Measurements from ENCODE around the gene MRI1. TPM values are rescaled to one million over a fixed set of nuclear protein-coding genes. Genes with fewer than 3 reads are reported as not detected.

Gene MRI1
- total RNA-seq, 4 donors from 2014 or later: 32.0 to 50.9 (median 37.2) TPM

GRCh38 chr19:13781547-13781946 lies 17.2 kb downstream of the MRI1 start:
- WGBS, 2 donors: 3 to 13% methylated on average over 5 of the region's 5 CpGs
- no peaks in the 10 kb centered on the region for H3K27me3 ChIP-seq
- intact Hi-C loops (cut with DNase I): no loop called here
- no peak for DNase-seq
- H3K4me1 ChIP-seq: peaks cover 8 to 55% (median 24%) of the 10 kb centered on the region in 3 donors
- TF ChIP-seq POLR2A (IDR thresholded peaks at IDR 0.05) (no peak), CTCF (IDR thresholded peaks at IDR 0.05) (no peak)
- peaks cover 7 to 36% (median 18%) of the 10 kb centered on the region in 3 donors for H3K36me3 ChIP-seq
- H3K27ac ChIP-seq: peak overlapping the region; percentile 1 to 77 (median 74)
- no peaks in the 10 kb centered on the region for H3K9me3 ChIP-seq
- no peak overlapping the region for H3K4me3 ChIP-seq

- TF ChIP-seq POLR2A (IDR thresholded peaks at IDR 0.05) (no peak), CTCF (IDR thresholded peaks at IDR 0.05) (no peak)
- Histone ChIP-seq H3K9me3 (no peaks in the 10 kb centered on the region), H3K27ac (peak overlapping the region in 2 of 4 donors; percentile 71 to 77), H3K4me1 (peaks cover 14 to 59% (median 31%) of the 10 kb centered on the region in 3 donors), H3K4me3 (no peak overlapping the region), H3K27me3 (no peaks in the 10 kb centered on the region), H3K36me3 (peaks cover 7 to 26% (median 18%) of the 10 kb centered on the region in 3 donors)
- intact Hi-C loops (cut with DNase I): no loop called here
- DNase-seq: no peak
- WGBS, 2 donors: 71 to 79% methylated on average over 7 of the region's 8 CpGs
Measured at GRCh38 chr19:13782537-13782936, 18.2 kb downstream of the MRI1 start.

GRCh38 chr19:13783565-13784500 lies 19.5 kb downstream of the MRI1 start:
- Histone ChIP-seq H3K9me3 (no peaks in the 10 kb centered on the region), H3K4me1 (peaks cover 18 to 72% (median 41%) of the 10 kb centered on the region in 3 donors)

GRCh38 chr19:13784731-13785452 lies 20.6 kb downstream of the MRI1 start:
- no peak for DNase-seq
- H3K27ac ChIP-seq: peak overlapping the region; percentile 24 to 52 (median 50)
- no peaks in the 10 kb centered on the region for H3K9me3 ChIP-seq
- TF ChIP-seq CTCF (IDR thresholded peaks at IDR 0.05) (peak; percentile 57 to 83 (median 73)), POLR2A (IDR thresholded peaks at IDR 0.05) (no peak)
- H3K4me1 ChIP-seq: peaks cover 18 to 83% (median 43%) of the 10 kb centered on the region in 3 donors
- H3K36me3 ChIP-seq: peaks cover 0 to 3% (median 0%) of the 10 kb centered on the region in 3 donors
- intact Hi-C loops (cut with DNase I): loop anchor here (2.0 kb wide), 1 partner anchor 78 kb away; no protein-coding TSS in a partner anchor
- peak overlapping the region in 1 of 4 donors; percentile 34 for H3K4me3 ChIP-seq
- WGBS, 2 donors: 8 to 17% methylated on average over 15 to 16 of the region's 17 CpGs
- H3K27me3 ChIP-seq: no peaks in the 10 kb centered on the region

More at GRCh38 chr19:13783565-13784500, 19.5 kb downstream of the MRI1 start:
- Histone ChIP-seq H3K36me3 (peaks cover 0 to 13% (median 10%) of the 10 kb centered on the region in 3 donors), H3K4me3 (no peak overlapping the region), H3K27me3 (no peaks in the 10 kb centered on the region), H3K27ac (peak overlapping the region in 3 of 4 donors; percentile 21 to 77 (median 71))
- no peak for DNase-seq
- intact Hi-C loops (cut with DNase I): loop anchor here (2.0 kb wide), 1 partner anchor 79 kb away; no protein-coding TSS in a partner anchor
- TF ChIP-seq CTCF (IDR thresholded peaks at IDR 0.05) (no peak), POLR2A (IDR thresholded peaks at IDR 0.05) (no peak)
- WGBS, 2 donors: 78% methylated on average over 13 to 14 of the region's 18 CpGs

All from esophagus squamous epithelium (tissue), 5 donors.